ENCODE data around the gene PPFIA2. TPM values are rescaled to one million over a fixed set of nuclear protein-coding genes. Genes with fewer than 3 reads are reported as not detected.
"Not testable (repeated sequence)": the region's sequence is repeated elsewhere in the genome, so short reads cannot be mapped to it uniquely, and the experiment has no call there.

Gene PPFIA2
- total RNA-seq, 2 experiments from 2014 or later, result not detected

DNA sequence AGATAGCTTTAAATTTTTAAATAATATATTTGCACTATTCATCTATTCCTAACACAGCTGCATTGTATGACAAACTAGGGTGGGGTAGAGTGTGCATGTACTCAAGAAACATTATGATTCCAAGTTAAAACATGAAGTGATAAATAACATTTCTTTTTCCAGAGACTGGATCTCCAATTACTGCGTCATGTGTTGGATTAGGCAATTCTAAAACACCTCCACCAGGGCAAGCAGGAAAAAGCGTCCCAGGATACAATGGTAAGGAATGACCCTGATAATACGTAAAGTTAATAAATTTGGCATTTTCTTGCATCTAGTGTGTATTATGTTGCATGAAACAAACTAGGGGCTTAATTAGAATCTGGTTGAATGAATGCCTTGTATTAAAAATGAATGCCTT is 542.4 kb downstream of the PPFIA2 start:
- CTCF ChIA-PET, result no interaction called here
- POLR2A ChIA-PET, result no interaction called here
- no peak for DNase-seq
- no peak overlapping the region for H3K27ac Mint-ChIP-seq
- no peak overlapping the region for H3K4me3 Mint-ChIP-seq
- no peaks in the 10 kb centered on the region for H3K27me3 Mint-ChIP-seq
- H3K9me3 Mint-ChIP-seq, result peaks cover 6% of the 10 kb centered on the region
- ATAC-seq (ENCODE audit: poor library complexity), result no peak
- no peak overlapping the region for H3K27ac ChIP-seq (ENCODE audit: low read depth in 1 of 2, low read length in 2 of 2)
- no peaks in the 10 kb centered on the region for H3K27me3 ChIP-seq (ENCODE audit: control insufficient read depth in 1 of 2, insufficient read depth in 2 of 2, low read length in 2 of 2)
- no peaks in the 10 kb centered on the region for H3K9me3 ChIP-seq (ENCODE audit: control insufficient read depth in 1 of 2, insufficient read depth in 1 of 2, low read length in 2 of 2)
- H3K4me1 Mint-ChIP-seq (ENCODE audit: low read depth), result no peaks in the 10 kb centered on the region
- no peaks in the 10 kb centered on the region for H3K4me1 ChIP-seq (ENCODE audit: insufficient read depth, low read length)
- no peaks in the 10 kb centered on the region for H3K36me3 Mint-ChIP-seq (ENCODE audit: low read depth)
- no peaks in the 10 kb centered on the region for H3K36me3 ChIP-seq (ENCODE audit: insufficient read depth, low read length)
- no peak overlapping the region for H3K4me3 ChIP-seq (ENCODE audit: low read length)
- intact Hi-C loops (cut with DNase I, micrococcal nuclease), result no loop called here
- TF ChIP-seq, protein P1, sequence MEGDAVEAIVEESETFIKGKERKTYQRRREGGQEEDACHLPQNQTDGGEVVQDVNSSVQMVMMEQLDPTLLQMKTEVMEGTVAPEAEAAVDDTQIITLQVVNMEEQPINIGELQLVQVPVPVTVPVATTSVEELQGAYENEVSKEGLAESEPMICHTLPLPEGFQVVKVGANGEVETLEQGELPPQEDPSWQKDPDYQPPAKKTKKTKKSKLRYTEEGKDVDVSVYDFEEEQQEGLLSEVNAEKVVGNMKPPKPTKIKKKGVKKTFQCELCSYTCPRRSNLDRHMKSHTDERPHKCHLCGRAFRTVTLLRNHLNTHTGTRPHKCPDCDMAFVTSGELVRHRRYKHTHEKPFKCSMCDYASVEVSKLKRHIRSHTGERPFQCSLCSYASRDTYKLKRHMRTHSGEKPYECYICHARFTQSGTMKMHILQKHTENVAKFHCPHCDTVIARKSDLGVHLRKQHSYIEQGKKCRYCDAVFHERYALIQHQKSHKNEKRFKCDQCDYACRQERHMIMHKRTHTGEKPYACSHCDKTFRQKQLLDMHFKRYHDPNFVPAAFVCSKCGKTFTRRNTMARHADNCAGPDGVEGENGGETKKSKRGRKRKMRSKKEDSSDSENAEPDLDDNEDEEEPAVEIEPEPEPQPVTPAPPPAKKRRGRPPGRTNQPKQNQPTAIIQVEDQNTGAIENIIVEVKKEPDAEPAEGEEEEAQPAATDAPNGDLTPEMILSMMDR (IDR thresholded peaks at IDR 0.05), result no peak

DNA sequence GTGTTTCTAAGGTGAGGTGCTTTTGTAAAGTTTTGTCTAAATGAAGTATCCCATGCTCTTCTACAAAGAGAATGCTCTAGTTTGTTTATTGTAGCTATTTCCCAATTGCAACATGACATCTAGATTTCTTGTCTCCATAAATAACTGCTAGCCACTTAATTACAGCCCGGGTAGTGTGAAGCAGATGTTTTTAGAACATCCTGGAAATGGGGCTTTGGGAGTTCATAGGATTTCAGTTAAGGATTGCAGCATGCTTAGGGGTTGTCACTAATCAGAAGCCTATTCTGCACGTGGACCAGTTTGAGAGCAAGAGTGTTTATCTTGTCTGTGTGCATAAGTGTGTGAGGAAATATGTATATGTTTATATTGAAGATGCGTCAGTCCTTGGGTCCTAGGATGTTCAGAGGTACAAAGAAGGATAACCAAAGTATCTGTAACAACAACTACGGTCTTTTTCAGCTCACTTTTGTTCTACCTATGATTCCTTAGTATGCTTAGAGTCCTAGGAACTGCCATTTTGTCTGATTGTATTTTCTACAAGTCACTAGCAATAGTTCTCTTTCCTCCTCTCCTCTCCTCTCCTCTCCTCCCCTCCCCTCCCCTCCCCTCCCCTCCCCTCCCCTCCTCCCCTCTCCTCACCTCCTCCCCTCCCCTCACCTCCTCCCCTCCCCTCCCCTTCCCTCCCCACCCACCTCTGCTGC is 546.0 kb downstream of the PPFIA2 start:
- POLR2A ChIA-PET, result no interaction called here
- H3K4me1 Mint-ChIP-seq (ENCODE audit: low read depth), result no peaks in the 10 kb centered on the region
- CTCF ChIA-PET, result no interaction called here

DNA sequence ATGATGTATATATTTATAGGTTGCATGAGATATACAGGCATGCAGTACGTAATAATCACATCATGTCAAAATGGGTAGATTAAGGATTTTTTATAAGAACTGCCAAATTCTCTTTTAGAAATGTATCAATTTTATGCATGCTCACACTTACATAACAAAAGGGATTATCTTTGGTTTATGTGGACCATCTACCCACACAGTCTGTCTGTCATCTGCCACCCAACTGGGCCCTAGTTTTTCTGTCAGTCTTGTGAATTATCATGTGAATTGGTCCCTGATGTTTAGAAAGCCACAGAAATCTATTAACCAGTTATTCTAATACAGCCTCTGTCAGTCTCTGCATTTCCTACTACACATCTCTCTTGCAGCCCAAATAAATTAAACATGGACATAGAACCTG is 547.8 kb downstream of the PPFIA2 start:
- no peaks in the 10 kb centered on the region for H3K27me3 ChIP-seq (ENCODE audit: control insufficient read depth in 1 of 2, insufficient read depth in 2 of 2, low read length in 2 of 2)
- Mint-ChIP-seq H3K27ac (no peak overlapping the region), H3K4me3 (no peak overlapping the region), H3K36me3 (ENCODE audit: low read depth) (no peaks in the 10 kb centered on the region), H3K4me1 (ENCODE audit: low read depth) (no peaks in the 10 kb centered on the region), H3K27me3 (no peaks in the 10 kb centered on the region), H3K9me3 (peaks cover 10% of the 10 kb centered on the region)
- no peaks in the 10 kb centered on the region for H3K9me3 ChIP-seq (ENCODE audit: control insufficient read depth in 1 of 2, insufficient read depth in 1 of 2, low read length in 2 of 2)
- H3K4me1 ChIP-seq (ENCODE audit: insufficient read depth, low read length), result no peaks in the 10 kb centered on the region
- no peak overlapping the region for H3K4me3 ChIP-seq (ENCODE audit: low read length)
- H3K27ac ChIP-seq (ENCODE audit: low read depth in 1 of 2, low read length in 2 of 2), result no peak overlapping the region
- no peaks in the 10 kb centered on the region for H3K36me3 ChIP-seq (ENCODE audit: insufficient read depth, low read length)
- POLR2A ChIA-PET, result no interaction called here
- DNase-seq (no peak), ATAC-seq (ENCODE audit: poor library complexity) (no peak)
- intact Hi-C loops (cut with DNase I, micrococcal nuclease), result no loop called here
- CTCF ChIA-PET, result no interaction called here
- TF ChIP-seq, protein P1 (IDR thresholded peaks at IDR 0.05), result no peak

More for the DNA sequence above, 546.0 kb downstream of the PPFIA2 start:
- Histone ChIP-seq H3K27ac (ENCODE audit: low read depth in 1 of 2, low read length in 2 of 2) (no peak overlapping the region), H3K36me3 (ENCODE audit: insufficient read depth, low read length) (no peaks in the 10 kb centered on the region), H3K27me3 (ENCODE audit: control insufficient read depth in 1 of 2, insufficient read depth in 2 of 2, low read length in 2 of 2) (no peaks in the 10 kb centered on the region), H3K4me1 (ENCODE audit: insufficient read depth, low read length) (no peaks in the 10 kb centered on the region), H3K9me3 (ENCODE audit: control insufficient read depth in 1 of 2, insufficient read depth in 1 of 2, low read length in 2 of 2) (no peaks in the 10 kb centered on the region), H3K4me3 (ENCODE audit: low read length) (no peak overlapping the region)
- H3K27me3 Mint-ChIP-seq, result no peaks in the 10 kb centered on the region
- H3K9me3 Mint-ChIP-seq, result peaks cover 10% of the 10 kb centered on the region
- DNase-seq (no peak), ATAC-seq (ENCODE audit: poor library complexity) (no peak)
- H3K27ac Mint-ChIP-seq, result no peak overlapping the region
- TF ChIP-seq, protein P1 (IDR thresholded peaks at IDR 0.05), result no peak
- H3K36me3 Mint-ChIP-seq (ENCODE audit: low read depth), result no peaks in the 10 kb centered on the region
- H3K4me3 Mint-ChIP-seq, result no peak overlapping the region
- intact Hi-C loops (cut with DNase I, micrococcal nuclease), result no loop called here

DNA sequence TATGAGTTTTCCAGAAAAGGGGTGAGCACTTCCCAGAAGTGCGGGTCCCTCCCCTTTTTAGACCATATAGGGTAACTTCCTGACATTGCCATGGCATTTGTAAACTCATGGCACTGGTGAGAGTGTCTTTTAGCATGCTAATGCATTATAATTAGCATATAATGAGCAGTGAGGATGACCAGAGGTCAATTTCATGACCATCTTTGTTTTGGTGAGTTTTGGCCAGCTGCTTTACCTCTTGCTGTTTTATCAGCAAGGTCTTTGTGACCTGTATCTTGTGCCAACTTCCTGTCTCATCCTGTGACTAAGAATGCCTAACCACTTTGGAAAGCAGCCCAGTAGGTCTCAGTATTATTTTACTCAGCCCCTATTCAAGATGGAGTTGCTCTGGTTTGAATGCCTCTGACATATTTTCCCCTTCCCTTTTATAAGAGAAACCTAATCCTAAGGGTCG is 549.4 kb downstream of the PPFIA2 start:
- H3K36me3 ChIP-seq (ENCODE audit: insufficient read depth, low read length); H3K27me3 ChIP-seq (ENCODE audit: control insufficient read depth in 1 of 2, insufficient read depth in 2 of 2, low read length in 2 of 2); H3K27ac Mint-ChIP-seq; ATAC-seq (ENCODE audit: poor library complexity); H3K9me3 Mint-ChIP-seq; POLR2A ChIA-PET; DNase-seq; H3K36me3 Mint-ChIP-seq (ENCODE audit: low read depth); H3K4me1 ChIP-seq (ENCODE audit: insufficient read depth, low read length); H3K4me3 ChIP-seq (ENCODE audit: low read length); H3K4me3 Mint-ChIP-seq; intact Hi-C loops (cut with DNase I, micrococcal nuclease); CTCF ChIA-PET; H3K4me1 Mint-ChIP-seq (ENCODE audit: low read depth); H3K27me3 Mint-ChIP-seq; H3K9me3 ChIP-seq (ENCODE audit: control insufficient read depth in 1 of 2, insufficient read depth in 1 of 2, low read length in 2 of 2); H3K27ac ChIP-seq (ENCODE audit: low read depth in 1 of 2, low read length in 2 of 2): not testable (repeated sequence)
